ENCODE results near the gene COG2.
"Not testable (repeated sequence)": the region's sequence is repeated elsewhere in the genome, so short reads cannot be mapped to it uniquely, and the experiment has no call there.

COG2 gene

GRCh38 chr1:230656719-230657118 is 14.4 kb downstream of the COG2 start:
- peaks cover 4 to 31% of the 10 kb centered on the region in 2 donors for H3K36me3 ChIP-seq (replicated peaks in 1 of 2; ENCODE audit: control insufficient read depth in 2 of 2, insufficient read depth in 2 of 2, low read length in 2 of 2)
- not testable (repeated sequence) for DNase-seq (ENCODE audit: low spot score); H4K8ac ChIP-seq (ENCODE audit: low read depth, low read length)

GRCh38 chr1:230658103-230658502 is 15.8 kb downstream of the COG2 start:
- WGBS, 2 donors (ENCODE audit: extremely low coverage in 2 of 2, insufficient read length in 2 of 2, insufficient replicate concordance in 1 of 2) = no CpG with 5 or more reads among the region's 1 CpG
- H3K27me3 ChIP-seq (ENCODE audit: control insufficient read depth in 3 of 3, insufficient read depth in 3 of 3, low read depth in 1 of 3, low read length in 3 of 3); H3K4ac ChIP-seq (ENCODE audit: low read length): not testable (repeated sequence)

More at GRCh38 chr1:230656719-230657118, 14.4 kb downstream of the COG2 start:
- H4K91ac ChIP-seq (ENCODE audit: low read depth, low read length, poor library complexity); H3K27me3 ChIP-seq (ENCODE audit: control insufficient read depth in 3 of 3, insufficient read depth in 3 of 3, low read depth in 1 of 3, low read length in 3 of 3); H2BK15ac ChIP-seq (ENCODE audit: low read length); H3K9me3 ChIP-seq (replicated peaks in 1 of 2; ENCODE audit: control insufficient read depth in 2 of 2, insufficient read depth in 1 of 2, low read depth in 1 of 2, low read length in 2 of 2); H3K23ac ChIP-seq (ENCODE audit: low read depth, low read length, poor library complexity); H3K4me2 ChIP-seq (ENCODE audit: insufficient read depth, low read length, poor library complexity, severe bottlenecking); H3K79me1 ChIP-seq (ENCODE audit: low read depth, low read length); H2AFZ ChIP-seq (ENCODE audit: low read length); H3K4ac ChIP-seq (ENCODE audit: low read length); H2BK120ac ChIP-seq (ENCODE audit: low read depth, low read length); H3K4me3 ChIP-seq (ENCODE audit: low read length in 2 of 2); H2BK5ac ChIP-seq (ENCODE audit: low read length); H3K27ac ChIP-seq (replicated peaks; ENCODE audit: low read length); H3K14ac ChIP-seq (ENCODE audit: low read length); H3K18ac ChIP-seq (ENCODE audit: low read length); H2BK12ac ChIP-seq (ENCODE audit: low read length); H3K9ac ChIP-seq (ENCODE audit: low read depth, low read length, poor library complexity); H2AK5ac ChIP-seq (ENCODE audit: low read depth, low read length); H3K4me1 ChIP-seq (ENCODE audit: control insufficient read depth in 2 of 2, insufficient read depth in 1 of 2, low read depth in 1 of 2, low read length in 2 of 2): not testable (repeated sequence)
- no CpG with 5 or more reads among the region's 1 CpG for WGBS, 2 donors (ENCODE audit: extremely low coverage in 2 of 2, insufficient read length in 2 of 2, insufficient replicate concordance in 1 of 2)

GRCh38 chr1:230658691-230659090 is 16.4 kb downstream of the COG2 start:
- no CpG with 5 or more reads among the region's 2 CpGs for WGBS, 2 donors (ENCODE audit: extremely low coverage in 2 of 2, insufficient read length in 2 of 2, insufficient replicate concordance in 1 of 2)
- Histone ChIP-seq H3K9ac (ENCODE audit: low read depth, low read length, poor library complexity) (no peak overlapping the region), H3K4me3 (ENCODE audit: low read length in 2 of 2) (no peak overlapping the region)

More at GRCh38 chr1:230658103-230658502, 15.8 kb downstream of the COG2 start:
- not testable (repeated sequence) for H3K4me2 ChIP-seq (ENCODE audit: insufficient read depth, low read length, poor library complexity, severe bottlenecking); H3K18ac ChIP-seq (ENCODE audit: low read length); H3K27ac ChIP-seq (replicated peaks; ENCODE audit: low read length); H3K4me3 ChIP-seq (ENCODE audit: low read length in 2 of 2); H3K14ac ChIP-seq (ENCODE audit: low read length); H3K9ac ChIP-seq (ENCODE audit: low read depth, low read length, poor library complexity); H3K79me1 ChIP-seq (ENCODE audit: low read depth, low read length); H2AFZ ChIP-seq (ENCODE audit: low read length); H3K9me3 ChIP-seq (replicated peaks in 1 of 2; ENCODE audit: control insufficient read depth in 2 of 2, insufficient read depth in 1 of 2, low read depth in 1 of 2, low read length in 2 of 2); H2BK5ac ChIP-seq (ENCODE audit: low read length); H3K23ac ChIP-seq (ENCODE audit: low read depth, low read length, poor library complexity); H2BK15ac ChIP-seq (ENCODE audit: low read length); H2BK12ac ChIP-seq (ENCODE audit: low read length); DNase-seq (ENCODE audit: low spot score); H4K91ac ChIP-seq (ENCODE audit: low read depth, low read length, poor library complexity); H2BK120ac ChIP-seq (ENCODE audit: low read depth, low read length); H3K4me1 ChIP-seq (ENCODE audit: control insufficient read depth in 2 of 2, insufficient read depth in 1 of 2, low read depth in 1 of 2, low read length in 2 of 2); H4K8ac ChIP-seq (ENCODE audit: low read depth, low read length); H2AK5ac ChIP-seq (ENCODE audit: low read depth, low read length)
- peaks cover 4 to 44% of the 10 kb centered on the region in 2 donors for H3K36me3 ChIP-seq (replicated peaks in 1 of 2; ENCODE audit: control insufficient read depth in 2 of 2, insufficient read depth in 2 of 2, low read length in 2 of 2)

GRCh38 chr1:230661976-230662375 is 19.7 kb downstream of the COG2 start:
- Histone ChIP-seq H2AFZ (ENCODE audit: low read length) (no peak overlapping the region), H3K23ac (ENCODE audit: low read depth, low read length, poor library complexity) (no peak overlapping the region), H4K91ac (ENCODE audit: low read depth, low read length, poor library complexity) (no peak overlapping the region), H3K27me3 (ENCODE audit: control insufficient read depth in 3 of 3, insufficient read depth in 3 of 3, low read depth in 1 of 3, low read length in 3 of 3) (no peaks in the 10 kb centered on the region), H3K36me3 (replicated peaks in 1 of 2; ENCODE audit: control insufficient read depth in 2 of 2, insufficient read depth in 2 of 2, low read length in 2 of 2) (peaks cover 19 to 83% of the 10 kb centered on the region in 2 donors), H2BK15ac (ENCODE audit: low read length) (no peak overlapping the region), H3K4me1 (ENCODE audit: control insufficient read depth in 2 of 2, insufficient read depth in 1 of 2, low read depth in 1 of 2, low read length in 2 of 2) (peaks cover 0 to 13% of the 10 kb centered on the region in 2 donors), H3K4ac (ENCODE audit: low read length) (no peak overlapping the region), H2BK12ac (ENCODE audit: low read length) (no peak overlapping the region), H2AK5ac (ENCODE audit: low read depth, low read length) (no peak overlapping the region), H3K14ac (ENCODE audit: low read length) (no peak overlapping the region), H3K4me3 (ENCODE audit: low read length in 2 of 2) (no peak overlapping the region), H3K27ac (replicated peaks; ENCODE audit: low read length) (no peak overlapping the region), H3K9me3 (replicated peaks in 1 of 2; ENCODE audit: control insufficient read depth in 2 of 2, insufficient read depth in 1 of 2, low read depth in 1 of 2, low read length in 2 of 2) (no peaks in the 10 kb centered on the region), H3K4me2 (ENCODE audit: insufficient read depth, low read length, poor library complexity, severe bottlenecking) (no peak overlapping the region), H3K79me1 (ENCODE audit: low read depth, low read length) (no peaks in the 10 kb centered on the region), H2BK120ac (ENCODE audit: low read depth, low read length) (no peak overlapping the region), H2BK5ac (ENCODE audit: low read length) (no peak overlapping the region), H3K9ac (ENCODE audit: low read depth, low read length, poor library complexity) (no peak overlapping the region), H4K8ac (ENCODE audit: low read depth, low read length) (no peak overlapping the region), H3K18ac (ENCODE audit: low read length) (no peak overlapping the region)
- WGBS, 2 donors (ENCODE audit: extremely low coverage in 2 of 2, insufficient read length in 2 of 2, insufficient replicate concordance in 1 of 2) = no CpG with 5 or more reads among the region's 4 CpGs
- no peak for DNase-seq (ENCODE audit: low spot score)

More at GRCh38 chr1:230658691-230659090, 16.4 kb downstream of the COG2 start:
- Histone ChIP-seq H3K4ac (ENCODE audit: low read length) (no peak overlapping the region), H4K8ac (ENCODE audit: low read depth, low read length) (no peak overlapping the region), H3K36me3 (replicated peaks in 1 of 2; ENCODE audit: control insufficient read depth in 2 of 2, insufficient read depth in 2 of 2, low read length in 2 of 2) (peaks cover 4 to 50% of the 10 kb centered on the region in 2 donors), H3K79me1 (ENCODE audit: low read depth, low read length) (no peaks in the 10 kb centered on the region), H3K27me3 (ENCODE audit: control insufficient read depth in 3 of 3, insufficient read depth in 3 of 3, low read depth in 1 of 3, low read length in 3 of 3) (no peaks in the 10 kb centered on the region), H3K14ac (ENCODE audit: low read length) (no peak overlapping the region), H3K18ac (ENCODE audit: low read length) (no peak overlapping the region), H2BK120ac (ENCODE audit: low read depth, low read length) (no peak overlapping the region), H2BK15ac (ENCODE audit: low read length) (no peak overlapping the region), H3K4me1 (ENCODE audit: control insufficient read depth in 2 of 2, insufficient read depth in 1 of 2, low read depth in 1 of 2, low read length in 2 of 2) (no peaks in the 10 kb centered on the region), H2AFZ (ENCODE audit: low read length) (no peak overlapping the region), H4K91ac (ENCODE audit: low read depth, low read length, poor library complexity) (no peak overlapping the region), H3K23ac (ENCODE audit: low read depth, low read length, poor library complexity) (no peak overlapping the region), H2BK12ac (ENCODE audit: low read length) (no peak overlapping the region), H2AK5ac (ENCODE audit: low read depth, low read length) (no peak overlapping the region), H3K27ac (replicated peaks; ENCODE audit: low read length) (no peak overlapping the region), H3K4me2 (ENCODE audit: insufficient read depth, low read length, poor library complexity, severe bottlenecking) (no peak overlapping the region), H3K9me3 (replicated peaks in 1 of 2; ENCODE audit: control insufficient read depth in 2 of 2, insufficient read depth in 1 of 2, low read depth in 1 of 2, low read length in 2 of 2) (no peaks in the 10 kb centered on the region), H2BK5ac (ENCODE audit: low read length) (no peak overlapping the region)
- no peak for DNase-seq (ENCODE audit: low spot score)

Measured in neuronal stem cell (in vitro differentiated cells).